Tibial artery (tissue), 4 donors: ENCODE data around the gene CCDC60.

Experiments
- DNase-seq, 2 donors: peaks; one replicate each; pipeline ENCODE4 v3.0.0-alpha.2; 2019
- H3K27ac ChIP-seq, 2 donors: fragments of 200-600 bp; sonication (generic) in 1 of 2; 1 replicate in 1 of 2; 2 replicates in 1 of 2; pipeline ENCODE4 v1.5.1; 2018 to 2019; ENCODE audit warnings: mild to moderate bottlenecking in 1 of 2
- H3K27me3 ChIP-seq, 2 donors: fragments of 200-600 bp; sonication (generic) in 1 of 2; one replicate each; pipeline versions ENCODE4 v1.5.1 to v1.6.0; 2016 to 2019
- H3K36me3 ChIP-seq, 3 donors: fragments of 200-600 bp; sonication (generic) in 2 of 3; one replicate each; pipeline ENCODE4 v1.5.1; 2016 to 2019; ENCODE audit warnings: mild to moderate bottlenecking in 2 of 3
- H3K4me1 ChIP-seq, 4 donors: fragments of 200-600 bp; sonication (generic) in 2 of 4; 1 replicate in 3 of 4; 2 replicates in 1 of 4; pipeline ENCODE4 v1.5.1; 2016 to 2019
- H3K4me3 ChIP-seq, 2 donors: fragments of 200-600 bp; sonication (generic) in 1 of 2; 1 replicate in 1 of 2; 2 replicates in 1 of 2; pipeline ENCODE4 v1.5.1; 2018 to 2019; ENCODE audit warnings: mild to moderate bottlenecking in 2 of 2
- H3K9me3 ChIP-seq, 3 donors: fragments of 200-600 bp; sonication (generic) in 1 of 3; one replicate each; pipeline ENCODE4 v1.5.1; 2016 to 2019
- intact Hi-C: fragments of 100-400 bp; cut with DNase I; formaldehyde crosslinking; loops from one replicate; pipeline ENCODE4 v1.15.0; 2023; ENCODE audit warnings: low total_unique reads
- TF ChIP-seq, protein P1 (sequence below), 2 experiments: fragments of 200-600 bp in 1 of 2; fragments of 450-650 bp in 1 of 2; IDR thresholded peaks; one replicate each; pipeline ENCODE4 v1.5.1; 2017 to 2019; ENCODE audit warnings: antibody characterized with exemption in 2 of 2, mild to moderate bottlenecking in 1 of 2, moderate library complexity in 1 of 2

CCDC60 gene

DNA sequence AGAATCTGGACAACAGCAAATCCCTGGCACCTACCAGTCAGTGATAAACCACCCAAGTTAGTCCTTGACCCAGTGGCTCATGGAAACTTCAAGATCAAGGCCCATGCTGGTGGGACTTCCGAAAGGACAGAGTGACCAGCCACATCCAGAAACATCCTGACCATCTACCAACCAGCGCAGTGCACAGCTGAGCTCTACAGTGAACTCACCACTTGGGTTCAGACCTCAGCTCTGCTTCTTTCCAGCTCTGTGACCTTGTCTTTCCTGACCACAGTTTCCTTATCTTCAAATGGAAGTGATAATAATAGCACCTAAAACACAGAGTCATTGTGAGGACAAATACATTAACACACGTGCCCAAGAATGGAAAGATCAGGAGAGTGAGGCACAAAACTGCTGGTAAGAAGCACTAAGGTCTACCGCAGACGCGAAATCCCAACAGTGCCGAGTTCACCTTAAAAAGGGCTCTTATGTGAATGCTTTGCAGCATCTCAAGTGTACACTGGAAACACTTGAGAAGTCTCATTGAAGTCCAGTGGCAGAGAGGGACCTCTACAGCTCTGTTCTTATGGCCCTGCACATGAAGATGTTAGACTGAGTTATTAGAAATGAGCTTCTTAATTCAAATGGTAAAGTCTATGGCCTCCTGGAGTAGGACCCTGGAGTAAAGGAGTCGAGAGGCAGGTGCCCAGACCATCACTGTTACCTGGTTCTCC lies 128.8 kb downstream of the CCDC60 start:
- intact Hi-C loops = no loop called here
- Histone ChIP-seq H3K27me3 (no peaks in the 10 kb centered on the region), H3K4me3 (no peak overlapping the region), H3K36me3 (no peaks in the 10 kb centered on the region), H3K27ac (no peak overlapping the region), H3K9me3 (peaks cover 0 to 12% (median 0%) of the 10 kb centered on the region in 3 donors), H3K4me1 (no peaks in the 10 kb centered on the region)
- TF ChIP-seq, protein P1, sequence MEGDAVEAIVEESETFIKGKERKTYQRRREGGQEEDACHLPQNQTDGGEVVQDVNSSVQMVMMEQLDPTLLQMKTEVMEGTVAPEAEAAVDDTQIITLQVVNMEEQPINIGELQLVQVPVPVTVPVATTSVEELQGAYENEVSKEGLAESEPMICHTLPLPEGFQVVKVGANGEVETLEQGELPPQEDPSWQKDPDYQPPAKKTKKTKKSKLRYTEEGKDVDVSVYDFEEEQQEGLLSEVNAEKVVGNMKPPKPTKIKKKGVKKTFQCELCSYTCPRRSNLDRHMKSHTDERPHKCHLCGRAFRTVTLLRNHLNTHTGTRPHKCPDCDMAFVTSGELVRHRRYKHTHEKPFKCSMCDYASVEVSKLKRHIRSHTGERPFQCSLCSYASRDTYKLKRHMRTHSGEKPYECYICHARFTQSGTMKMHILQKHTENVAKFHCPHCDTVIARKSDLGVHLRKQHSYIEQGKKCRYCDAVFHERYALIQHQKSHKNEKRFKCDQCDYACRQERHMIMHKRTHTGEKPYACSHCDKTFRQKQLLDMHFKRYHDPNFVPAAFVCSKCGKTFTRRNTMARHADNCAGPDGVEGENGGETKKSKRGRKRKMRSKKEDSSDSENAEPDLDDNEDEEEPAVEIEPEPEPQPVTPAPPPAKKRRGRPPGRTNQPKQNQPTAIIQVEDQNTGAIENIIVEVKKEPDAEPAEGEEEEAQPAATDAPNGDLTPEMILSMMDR (IDR thresholded peaks at IDR 0.05) = no peak
- no peak for DNase-seq

DNA sequence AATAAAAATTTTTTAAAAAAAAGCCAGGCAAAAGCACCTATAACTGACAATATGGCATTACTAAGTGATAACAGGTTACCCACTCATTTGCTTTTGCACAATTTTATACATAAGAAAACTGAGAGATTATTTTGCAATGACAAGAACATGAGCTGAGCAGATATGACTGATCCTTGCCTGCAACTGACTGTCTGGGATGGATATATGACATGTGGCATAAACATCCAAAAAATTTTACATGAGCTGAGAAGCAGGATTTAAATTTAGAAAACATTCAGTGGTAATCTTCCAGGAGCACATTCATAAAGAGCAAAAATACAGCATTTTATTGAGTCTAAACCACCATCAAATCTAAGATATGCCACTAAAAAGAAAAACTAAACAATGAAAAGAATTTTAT lies 133.8 kb downstream of the CCDC60 start:
- no peaks in the 10 kb centered on the region for H3K27me3 ChIP-seq
- TF ChIP-seq, protein P1 (IDR thresholded peaks at IDR 0.05) = no peak
- H3K9me3 ChIP-seq = no peaks in the 10 kb centered on the region
- H3K27ac ChIP-seq = no peak overlapping the region
- no peaks in the 10 kb centered on the region for H3K4me1 ChIP-seq
- H3K36me3 ChIP-seq = no peaks in the 10 kb centered on the region
- H3K4me3 ChIP-seq = no peak overlapping the region
- DNase-seq = no peak
- intact Hi-C loops = no loop called here

DNA sequence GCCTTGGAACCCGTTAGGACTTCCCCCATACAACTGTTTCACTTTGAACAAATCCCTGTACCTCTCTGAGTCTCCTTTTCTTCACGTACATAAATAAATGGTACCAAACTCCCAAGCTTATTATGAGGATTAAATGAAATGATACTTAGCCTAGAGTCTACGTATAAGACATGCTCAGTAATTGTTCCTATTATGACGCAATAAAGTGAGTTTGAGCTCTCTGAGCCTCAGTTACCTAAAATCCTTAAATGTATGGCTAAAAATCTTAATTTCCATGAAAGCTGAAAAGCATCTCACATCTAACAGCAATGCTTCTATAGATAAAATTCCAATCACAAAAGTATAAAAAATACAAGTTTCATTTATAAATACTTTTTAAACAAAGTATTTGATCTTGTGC lies 141.1 kb downstream of the CCDC60 start:
- Histone ChIP-seq H3K36me3 (no peaks in the 10 kb centered on the region), H3K27me3 (no peaks in the 10 kb centered on the region), H3K4me3 (no peak overlapping the region), H3K4me1 (no peaks in the 10 kb centered on the region), H3K9me3 (peaks cover 0 to 8% (median 0%) of the 10 kb centered on the region in 3 donors), H3K27ac (no peak overlapping the region)
- intact Hi-C loops = no loop called here
- DNase-seq = no peak
- TF ChIP-seq, protein P1 (IDR thresholded peaks at IDR 0.05) = no peak

DNA sequence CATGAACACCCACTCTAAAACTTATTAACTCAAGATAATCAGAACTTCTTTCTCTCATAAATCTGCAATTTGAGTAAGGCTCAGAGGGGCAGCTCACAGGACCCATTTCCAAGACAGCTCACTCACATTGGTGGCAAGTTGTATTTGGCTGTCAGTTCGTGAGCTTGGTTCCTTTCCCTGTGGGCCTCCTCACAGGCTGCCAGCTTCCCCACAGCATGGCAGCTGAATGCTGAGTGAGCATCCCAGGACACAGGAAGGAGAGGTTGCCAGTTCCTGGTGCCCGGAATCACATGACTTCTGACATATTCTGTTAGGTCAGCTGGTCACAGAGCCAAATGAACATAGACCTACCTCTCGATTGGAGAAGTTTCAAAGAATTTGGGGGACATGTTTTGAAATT lies 142.4 kb downstream of the CCDC60 start:
- intact Hi-C loops = no loop called here
- H3K4me3 ChIP-seq = no peak overlapping the region
- no peaks in the 10 kb centered on the region for H3K27me3 ChIP-seq
- no peak overlapping the region for H3K27ac ChIP-seq
- TF ChIP-seq, protein P1 (IDR thresholded peaks at IDR 0.05) = no peak
- H3K9me3 ChIP-seq = peaks cover 0 to 8% (median 0%) of the 10 kb centered on the region in 3 donors
- no peaks in the 10 kb centered on the region for H3K4me1 ChIP-seq
- H3K36me3 ChIP-seq = no peaks in the 10 kb centered on the region
- no peak for DNase-seq

DNA sequence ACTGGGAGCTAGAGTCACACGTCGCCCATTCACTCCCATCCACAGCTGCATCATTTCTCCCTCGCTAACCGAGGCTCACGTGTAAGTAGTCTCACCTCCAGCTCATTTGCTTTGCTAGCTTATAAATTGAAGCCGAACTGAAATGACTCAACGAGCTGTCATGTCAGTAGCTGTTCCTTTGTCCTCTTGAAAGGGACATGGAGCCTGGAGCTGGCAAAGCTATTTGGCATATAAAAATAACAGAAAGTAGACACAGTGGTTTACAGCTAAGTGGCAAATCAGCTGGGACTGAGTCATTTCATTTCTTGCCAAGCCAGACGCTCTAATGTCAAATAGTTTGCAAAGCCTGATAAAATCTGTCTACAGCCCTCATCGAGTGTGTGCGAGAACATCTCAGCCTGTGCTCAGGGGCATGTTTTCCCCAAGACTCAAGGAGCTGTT lies 144.6 kb downstream of the CCDC60 start:
- no peak for DNase-seq
- intact Hi-C loops = no loop called here
- Histone ChIP-seq H3K4me1 (no peaks in the 10 kb centered on the region), H3K27ac (no peak overlapping the region), H3K4me3 (no peak overlapping the region), H3K36me3 (no peaks in the 10 kb centered on the region), H3K27me3 (no peaks in the 10 kb centered on the region), H3K9me3 (peaks cover 0 to 8% (median 0%) of the 10 kb centered on the region in 3 donors)
- TF ChIP-seq, protein P1 (IDR thresholded peaks at IDR 0.05) = no peak
